Stimulated activated CD8-positive, alpha-beta memory T cell treated with anti-CD3 and anti-CD28 coated beads, Interleukin-4, amount 100 ng/mL, for 1 hour (primary cell): ENCODE results near the gene POU5F2.

ENCODE experiments used
- DNase-seq, 2 donors: peaks; one replicate each; pipeline ENCODE4 v3.0.0-alpha.2; 2020; ENCODE audit warnings: low read depth in 2 of 2, low spot score in 1 of 2

The POU5F2 gene

GRCh38 chr5:93741136-93741811 lies at the start of gene POU5F2:
Gene POU5F2 (minus strand): TSS chr5:93741600. CDS start chr5:93741563, 37 bp downstream.
- no peak for DNase-seq

DNA sequence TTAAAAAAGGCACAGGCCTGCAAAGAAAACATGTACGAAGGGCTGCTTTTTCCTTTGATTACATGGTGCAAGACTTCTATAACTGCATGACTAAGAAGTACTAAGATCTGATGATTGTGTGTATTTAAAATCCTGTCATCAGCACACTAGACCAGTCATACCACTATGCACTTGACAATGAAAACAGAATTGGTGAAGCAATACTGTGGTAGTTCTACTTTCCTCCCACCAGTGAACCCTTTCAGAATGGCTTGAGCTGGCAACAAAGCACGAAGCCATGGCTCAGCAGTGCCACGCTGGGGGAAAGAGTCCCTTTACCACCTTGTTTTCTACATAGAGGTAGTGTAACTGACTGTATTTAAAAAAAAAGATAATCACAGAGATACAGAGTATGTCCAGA lies 49.0 kb upstream of the POU5F2 start:
- DNase-seq: no peak

- no peak for DNase-seq
These were observed 48.0 kb upstream of the POU5F2 start for GRCh38 chr5:93789173-93790067.

- no peak for DNase-seq
These were observed 46.2 kb upstream of the POU5F2 start for GRCh38 chr5:93787598-93787997.

GRCh38 chr5:93785475-93785874 lies 44.1 kb upstream of the POU5F2 start:
- DNase-seq: no peak

DNA sequence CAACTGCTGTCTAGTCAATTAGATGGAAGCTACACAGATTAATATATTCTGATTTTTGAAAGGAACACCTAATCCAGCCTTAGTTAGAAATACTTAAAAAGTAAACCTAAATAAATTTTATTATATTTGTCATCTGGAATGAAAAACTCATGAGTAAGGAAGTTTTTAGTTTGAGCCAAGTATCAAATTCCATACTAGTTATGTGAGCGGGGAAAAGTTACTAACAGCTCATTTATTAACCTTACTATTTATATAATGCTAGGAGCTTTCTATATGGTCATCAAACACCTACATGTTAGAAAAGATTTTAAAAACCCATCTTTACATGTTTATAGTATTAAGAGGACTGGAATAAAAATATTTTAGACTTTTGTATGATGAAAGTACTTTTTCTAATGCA lies 41.6 kb upstream of the POU5F2 start:
- DNase-seq: no peak

GRCh38 chr5:93777620-93778019 lies 36.2 kb upstream of the POU5F2 start:
- no peak for DNase-seq

DNA sequence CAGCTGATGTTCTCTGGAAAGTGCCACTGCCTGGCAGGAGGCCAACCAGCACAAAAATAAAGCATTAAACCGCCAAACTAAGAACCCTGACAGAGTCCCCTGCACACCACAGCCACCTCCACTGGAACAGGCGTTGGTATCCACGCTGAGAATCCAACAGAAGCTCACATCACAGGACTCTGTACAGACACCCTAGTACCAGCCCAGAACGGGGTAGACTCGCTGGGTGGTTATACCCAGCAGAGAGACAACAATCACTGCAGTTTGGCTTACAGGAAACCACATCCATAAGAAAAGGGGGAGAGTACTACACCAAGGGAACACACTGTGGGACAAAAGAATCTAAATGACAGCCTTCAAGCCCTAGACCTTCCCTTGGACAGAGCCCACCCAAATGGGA lies 15.0 kb upstream of the POU5F2 start:
- no peak for DNase-seq

GRCh38 chr5:93755716-93756115 lies 14.3 kb upstream of the POU5F2 start:
- DNase-seq: no peak

GRCh38 chr5:93748875-93749397 lies 7.5 kb upstream of the POU5F2 start:
- no peak for DNase-seq

DNA sequence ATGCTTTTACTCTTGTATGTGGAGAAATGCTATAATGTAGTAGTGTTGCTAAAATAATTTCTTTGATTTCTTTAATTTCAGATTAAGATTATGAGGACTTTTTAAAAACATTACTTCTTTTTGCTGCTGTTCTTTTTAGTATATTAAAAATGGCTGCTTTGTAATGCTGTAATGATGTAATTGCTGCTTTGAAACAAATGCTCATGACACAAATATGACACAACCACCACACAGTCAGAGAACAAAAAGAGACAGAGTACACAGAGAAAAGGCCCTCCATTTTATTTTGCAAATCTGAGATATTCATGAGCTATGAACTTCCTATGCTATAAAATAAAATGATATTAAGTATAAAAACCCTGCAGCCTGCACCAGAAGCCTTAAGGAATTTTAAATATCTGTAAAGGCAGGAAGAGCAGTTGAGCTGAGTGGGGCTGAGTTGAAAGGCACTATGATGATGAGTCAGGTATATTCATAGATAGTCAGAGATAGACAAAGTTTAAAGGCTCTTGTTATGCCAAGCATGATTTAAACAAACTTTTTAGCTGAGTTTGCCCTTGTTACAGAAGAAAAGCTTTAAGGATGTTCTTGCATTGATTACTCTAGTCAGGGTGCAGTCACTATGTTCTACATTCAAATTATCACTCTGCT lies 5.1 kb upstream of the POU5F2 start:
- no peak for DNase-seq

DNA sequence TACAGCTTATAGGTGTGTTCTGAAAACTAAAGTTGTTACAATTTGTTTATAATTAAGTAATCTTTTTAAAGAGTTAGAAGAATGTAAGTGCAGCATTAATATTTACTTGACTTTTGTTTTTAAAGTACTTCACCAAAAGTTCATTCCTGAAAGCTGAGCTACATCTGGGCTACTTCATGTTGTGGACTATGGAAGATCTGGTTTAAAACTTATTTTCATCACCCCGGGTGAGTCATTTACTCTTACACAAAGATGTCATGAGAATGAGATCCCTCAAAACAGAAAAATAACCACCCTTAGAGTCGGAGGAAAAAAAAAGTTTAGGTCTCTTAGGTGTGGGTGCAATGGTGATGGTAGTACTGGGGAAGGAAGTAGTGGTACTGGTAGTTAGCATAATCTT lies 5.1 kb downstream of the POU5F2 start:
- DNase-seq: no peak

- DNase-seq: no peak
These were observed 6.0 kb downstream of the POU5F2 start for GRCh38 chr5:93735378-93735777.

- no peak for DNase-seq
These were observed 9.4 kb downstream of the POU5F2 start for GRCh38 chr5:93731987-93732386.

GRCh38 chr5:93726595-93726994 lies 14.8 kb downstream of the POU5F2 start:
- DNase-seq: no peak

DNA sequence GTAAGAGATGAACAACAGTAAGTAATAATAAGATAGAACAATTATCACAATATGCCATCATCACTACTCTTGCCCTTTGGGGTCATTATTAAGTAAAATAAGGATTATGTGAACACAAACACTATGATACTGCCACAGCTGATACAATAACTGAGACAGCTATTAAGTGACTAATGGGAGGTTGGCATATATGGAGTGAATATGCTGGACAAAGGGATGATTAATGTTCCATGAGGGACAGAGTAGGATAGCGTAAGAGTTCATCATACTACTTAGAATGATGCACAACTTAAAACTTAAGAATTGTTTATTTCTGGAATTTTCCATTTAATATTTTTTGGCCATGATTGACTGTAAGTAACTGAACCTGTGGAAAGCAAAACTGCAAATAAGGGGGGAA lies 16.6 kb downstream of the POU5F2 start:
- DNase-seq: no peak

DNA sequence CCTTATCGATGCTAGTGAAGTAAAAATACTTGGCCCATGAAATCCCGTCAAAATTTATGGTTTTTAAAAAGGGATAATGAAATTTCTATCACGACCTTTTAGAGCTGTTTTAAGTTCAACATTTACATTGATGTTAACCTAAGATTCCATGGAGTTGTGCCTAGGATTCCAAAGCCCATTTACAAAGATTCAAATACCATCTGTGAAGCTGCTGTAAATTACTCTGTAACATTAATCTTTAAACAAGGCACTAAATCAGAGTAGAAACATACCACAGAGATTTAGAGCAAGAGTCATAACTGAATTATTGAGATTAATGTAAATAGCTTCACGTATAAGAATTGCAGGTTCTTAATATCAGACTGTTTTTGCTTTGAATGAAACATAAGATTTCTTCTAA lies 17.7 kb downstream of the POU5F2 start:
- no peak for DNase-seq

DNA sequence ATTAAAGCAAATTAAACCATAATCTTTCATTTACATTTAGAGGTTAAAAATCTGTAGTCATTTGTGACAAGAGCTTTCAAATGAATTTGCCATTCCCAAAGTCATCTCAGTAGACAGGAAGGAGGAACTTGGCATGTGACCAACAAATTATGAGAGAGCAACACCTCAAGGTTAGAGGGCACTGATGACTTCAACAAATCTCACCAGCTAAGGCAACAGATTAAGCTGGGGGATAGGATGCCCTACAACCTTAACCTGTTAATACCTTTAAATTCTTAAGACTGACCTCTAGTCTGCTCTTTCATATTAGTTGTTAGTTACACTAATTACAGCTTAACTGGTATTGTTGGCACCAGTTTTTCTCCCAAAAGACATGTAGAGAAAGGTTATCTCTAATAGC lies 18.4 kb downstream of the POU5F2 start:
- no peak for DNase-seq

DNA sequence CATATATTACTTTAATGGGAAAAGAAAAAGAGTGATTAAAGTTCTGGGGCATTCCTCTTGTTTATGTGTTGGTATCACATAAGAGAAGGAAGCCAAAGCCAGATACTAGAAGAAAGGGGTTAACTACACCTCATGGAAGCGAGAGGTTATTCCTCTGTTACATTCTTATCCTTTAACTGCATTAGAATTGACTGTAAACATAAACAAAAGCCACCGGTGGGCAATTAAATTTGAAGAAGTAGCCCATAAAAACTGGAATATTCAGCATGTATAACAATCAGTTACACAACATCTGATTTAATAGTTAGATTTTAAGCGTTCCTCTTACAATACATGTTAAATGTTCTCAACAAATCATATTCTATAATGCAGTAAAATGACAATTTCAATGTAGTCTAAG lies 18.8 kb downstream of the POU5F2 start:
- no peak for DNase-seq

DNA sequence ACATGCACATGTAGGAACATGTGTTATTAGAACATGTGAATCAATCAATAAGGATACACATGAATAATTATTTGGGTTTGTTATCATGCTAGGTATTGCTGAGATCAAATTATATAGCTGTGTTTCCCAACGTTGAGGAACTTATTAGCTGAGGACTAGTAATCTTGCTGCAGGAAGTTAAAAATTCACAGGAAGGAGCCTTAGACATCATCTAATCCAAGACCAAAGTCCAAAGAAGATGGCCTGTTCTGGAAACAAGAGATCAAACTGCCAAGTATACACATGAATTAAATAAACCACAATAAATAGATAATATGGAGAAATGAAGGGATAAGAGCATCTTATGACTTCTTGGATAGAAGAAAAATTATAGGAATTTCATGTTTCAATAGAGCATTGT lies 19.9 kb downstream of the POU5F2 start:
- DNase-seq: no peak

- DNase-seq: no peak
These were observed 20.3 kb downstream of the POU5F2 start for GRCh38 chr5:93721071-93721470.

DNA sequence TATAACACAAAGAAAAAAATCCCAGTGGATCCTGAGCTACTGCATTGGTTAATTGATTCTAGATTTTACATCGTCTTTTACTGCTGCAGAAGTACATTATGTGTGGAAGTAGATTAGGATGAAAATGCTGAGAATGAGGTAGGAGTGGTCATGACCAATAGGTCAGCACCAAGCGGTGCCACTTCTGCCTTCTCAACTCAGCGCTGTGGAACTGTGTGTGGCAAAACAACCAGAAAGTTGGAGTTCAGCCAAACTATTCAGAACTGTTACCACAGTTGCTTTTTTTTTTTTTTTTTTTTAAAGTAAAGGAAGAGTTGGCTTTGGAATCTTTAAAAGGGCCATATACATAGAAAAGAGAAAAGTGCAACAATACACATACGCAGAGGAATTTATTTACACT lies 24.2 kb downstream of the POU5F2 start:
- no peak for DNase-seq
